Raji (cell line): Measurements from ENCODE around the gene HOXA5.

Experiments
- POLR2A ChIP-seq: IDR thresholded peaks from 2 replicates; pipeline ENCODE4 v1.6.1; 2011; ENCODE audit warnings: low read depth, low read length, control low read depth; ENCODE audit not compliant: insufficient read depth

HOXA5 gene

DNA sequence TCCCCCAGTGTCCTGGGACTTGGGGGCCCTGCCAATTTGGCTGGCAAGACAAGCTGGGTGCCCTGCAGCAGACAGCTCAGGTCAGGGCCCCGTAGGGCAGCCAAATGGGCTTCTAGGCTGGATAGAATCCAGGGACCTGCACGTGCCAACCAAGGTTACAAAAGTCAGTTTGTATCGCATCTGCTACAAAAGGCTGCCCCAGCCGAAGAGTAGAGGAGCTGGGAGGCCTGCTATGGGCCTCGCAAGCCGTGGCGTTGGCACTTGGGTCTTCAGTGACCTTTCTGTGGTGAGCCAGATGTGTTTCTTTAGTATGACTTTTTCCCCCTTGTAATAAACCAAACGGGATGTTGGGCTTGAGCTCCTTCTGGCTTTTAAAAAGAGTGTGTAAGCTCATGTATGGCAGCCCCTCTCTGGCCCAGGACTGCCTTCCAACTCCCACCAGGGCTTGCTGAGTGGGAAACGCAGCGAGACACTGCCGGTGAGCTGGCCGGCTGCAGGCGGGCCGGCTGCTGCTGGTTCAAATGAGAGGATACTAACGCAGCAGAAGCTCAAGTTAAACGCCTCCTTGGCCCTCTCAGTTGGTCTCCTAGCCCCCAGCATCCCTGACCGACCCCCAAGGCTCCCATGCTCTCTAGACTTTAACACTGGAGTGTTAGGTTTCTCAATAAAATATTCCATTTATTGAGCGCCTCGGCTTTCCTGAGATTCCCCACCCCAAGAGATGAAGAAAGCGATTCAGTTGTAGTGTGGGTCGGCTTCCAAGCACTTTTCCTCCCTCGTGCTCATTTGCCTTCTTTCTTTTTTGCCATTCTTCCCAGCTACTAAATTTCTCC lies 33.7 kb upstream of the HOXA5 start:
- no peak for TF ChIP-seq POLR2A

DNA sequence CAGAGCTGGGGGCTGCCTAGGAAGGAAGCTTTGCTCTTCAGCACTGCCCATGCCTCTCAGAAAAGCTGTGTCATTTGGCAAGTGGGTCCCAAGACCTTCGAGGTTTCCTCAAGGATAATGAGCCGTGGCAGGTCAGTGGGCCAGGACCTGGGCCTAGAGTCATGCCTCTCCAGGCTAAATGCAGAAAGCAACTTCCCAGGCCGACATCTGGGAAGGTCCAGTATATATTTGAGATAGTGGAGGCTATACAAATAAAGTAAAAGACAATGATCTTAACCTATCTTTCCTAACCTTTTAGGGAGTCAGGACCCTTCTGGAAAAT lies 33.0 kb upstream of the HOXA5 start:
- no peak for TF ChIP-seq POLR2A

DNA sequence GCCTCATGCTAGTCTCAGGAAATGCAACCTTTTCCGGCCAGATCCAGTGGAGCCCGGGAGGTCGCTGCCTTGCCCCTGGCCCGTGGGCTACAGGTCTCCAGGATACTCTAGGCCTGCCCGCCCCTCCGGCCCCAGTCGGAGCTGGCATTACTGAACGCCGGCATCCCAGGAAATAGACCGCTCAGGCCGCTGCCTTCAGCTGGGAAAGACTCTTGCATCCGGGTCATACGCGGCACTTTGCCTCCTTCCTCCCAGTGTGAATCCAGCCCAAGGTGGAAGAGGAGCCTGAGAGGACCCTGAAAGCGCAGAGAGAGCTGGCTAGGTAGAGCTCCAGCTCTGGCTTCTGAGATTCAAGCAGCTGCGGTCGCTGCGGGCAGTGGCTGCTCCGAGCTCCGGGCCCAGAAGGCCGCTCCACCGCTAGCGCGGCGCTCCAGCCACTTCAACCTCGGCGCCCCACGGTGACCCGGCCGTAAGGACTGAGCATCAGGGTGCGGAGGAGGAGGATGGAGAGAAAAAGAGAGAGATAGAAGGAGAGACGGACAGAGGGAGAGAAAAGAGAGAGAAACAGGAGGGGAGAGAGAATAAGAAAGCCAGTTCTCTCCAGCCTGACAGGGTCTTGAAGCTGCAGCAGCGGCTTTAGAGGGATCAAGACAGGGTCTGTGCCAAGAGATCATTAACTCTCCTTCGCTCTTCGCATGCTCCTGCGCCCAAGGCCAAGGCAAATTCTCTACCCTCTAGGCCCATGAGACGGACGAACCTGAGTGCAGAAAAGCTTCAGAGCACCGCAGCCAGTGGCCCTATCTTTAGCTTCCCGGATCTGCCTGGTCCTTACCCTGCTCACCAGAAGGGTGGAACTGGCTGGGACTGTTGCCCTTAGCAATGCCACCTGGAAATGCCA lies 32.4 kb upstream of the HOXA5 start:
- TF ChIP-seq POLR2A = no peak

DNA sequence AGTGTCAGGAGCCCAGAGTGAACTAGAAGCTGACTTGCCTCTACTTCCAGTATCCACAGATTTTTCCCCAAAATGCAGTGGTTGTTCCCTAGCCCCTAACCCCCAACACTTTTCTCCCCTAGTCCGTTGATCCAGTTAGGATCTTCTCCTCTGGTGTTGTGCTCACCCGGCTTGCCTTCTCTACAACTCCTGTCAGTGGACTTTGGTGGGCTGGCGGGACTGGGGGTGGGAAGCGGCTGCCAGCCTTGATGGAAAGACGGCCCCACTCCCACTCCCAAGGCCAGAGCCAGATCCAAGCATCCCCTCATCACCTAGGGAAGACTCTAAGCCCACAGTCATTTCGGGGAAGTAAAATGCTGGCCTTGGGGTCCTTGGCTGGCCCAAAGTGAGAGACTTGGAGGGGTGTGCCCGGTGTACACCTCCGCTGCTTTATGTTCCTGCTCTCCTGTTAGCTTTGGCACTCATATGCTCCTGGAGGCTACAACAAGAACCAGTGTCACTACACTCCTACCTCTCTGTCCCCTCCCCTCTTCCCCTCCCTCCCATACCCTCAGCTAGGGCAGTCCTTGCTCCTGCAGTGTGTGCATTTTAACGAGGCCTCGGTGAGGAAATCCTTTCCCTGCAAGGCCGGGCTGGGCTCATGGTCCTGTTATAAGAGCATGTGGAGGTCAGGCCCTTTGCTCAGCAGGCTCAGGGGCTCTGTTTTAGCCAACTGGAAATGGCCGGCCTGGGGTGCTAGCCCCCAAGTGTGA lies 31.6 kb upstream of the HOXA5 start:
- TF ChIP-seq POLR2A = no peak

DNA sequence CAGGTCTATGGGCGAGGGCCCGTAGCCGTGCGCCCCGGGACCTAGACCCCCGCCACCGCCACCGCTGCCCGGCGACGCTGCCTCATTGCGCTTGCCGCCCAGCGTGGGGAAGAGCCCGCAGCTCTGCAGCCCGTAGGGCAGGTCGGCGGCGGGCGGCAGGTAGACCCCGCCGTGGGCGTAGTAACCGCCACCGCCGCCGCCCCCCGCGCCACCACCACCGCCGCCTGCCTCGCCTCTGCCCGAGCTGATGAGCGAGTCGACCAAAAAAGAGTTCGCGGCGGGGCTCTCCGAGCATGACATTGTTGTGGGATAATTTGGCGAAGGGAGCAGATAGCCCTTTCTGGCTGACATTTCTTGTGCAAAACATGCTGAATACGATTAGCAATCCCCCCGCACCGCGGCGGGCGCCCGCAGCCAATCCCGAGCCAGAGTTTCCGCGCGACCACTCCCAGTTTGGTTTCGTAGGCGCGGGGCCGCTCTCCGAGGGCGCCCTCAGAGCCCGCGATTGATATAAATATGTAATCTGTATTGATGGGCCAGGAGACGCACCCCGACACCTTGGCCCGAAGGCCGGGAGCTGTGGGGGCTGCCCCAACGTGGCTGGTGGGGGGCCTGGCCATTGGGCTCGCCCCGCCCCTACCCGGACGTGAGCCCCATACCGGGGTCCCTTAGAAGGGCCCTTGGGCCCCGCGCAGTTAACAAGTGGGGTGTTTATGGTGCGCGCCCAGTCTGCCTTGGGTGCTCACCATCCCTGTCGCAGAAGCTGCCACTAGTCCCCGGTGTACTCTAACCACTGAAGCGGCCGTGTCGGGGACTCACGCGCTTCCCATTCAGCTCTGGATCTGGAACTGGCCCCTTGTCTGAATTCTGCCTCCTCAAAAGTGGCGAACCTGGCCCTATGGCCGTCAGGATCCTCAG lies 30.7 kb upstream of the HOXA5 start, which contains the start of gene HOXA10:
Gene HOXA10, minus strand, starts transcription at position 365 of the 918 bp plus-strand sequence. Its CDS starts 14 bp downstream, at position 351.
- no peak for TF ChIP-seq POLR2A

DNA sequence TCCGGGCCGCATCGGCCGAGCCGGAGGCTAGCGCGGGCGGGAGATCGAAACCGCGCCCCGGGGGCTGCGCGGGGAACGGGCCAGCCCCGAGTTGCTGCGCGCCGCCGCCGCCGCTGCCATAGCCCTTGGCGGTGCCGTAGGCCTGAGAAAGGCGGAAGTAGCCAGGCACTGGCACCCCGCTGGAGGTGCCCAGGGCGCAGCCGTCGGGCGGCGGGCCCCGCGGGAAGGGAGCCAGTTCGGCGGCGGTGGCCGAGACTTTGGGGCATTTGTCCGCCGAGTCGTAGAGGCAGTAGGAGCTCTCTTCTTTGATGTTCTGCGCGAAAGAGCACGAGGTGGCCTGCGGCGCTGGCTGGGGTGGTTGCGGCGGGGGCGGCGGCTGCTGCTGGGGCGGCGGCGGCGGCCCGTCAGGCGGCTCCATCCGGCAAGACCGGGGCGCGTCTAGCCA lies 30.1 kb upstream of the HOXA5 start:
- no peak for TF ChIP-seq POLR2A

DNA sequence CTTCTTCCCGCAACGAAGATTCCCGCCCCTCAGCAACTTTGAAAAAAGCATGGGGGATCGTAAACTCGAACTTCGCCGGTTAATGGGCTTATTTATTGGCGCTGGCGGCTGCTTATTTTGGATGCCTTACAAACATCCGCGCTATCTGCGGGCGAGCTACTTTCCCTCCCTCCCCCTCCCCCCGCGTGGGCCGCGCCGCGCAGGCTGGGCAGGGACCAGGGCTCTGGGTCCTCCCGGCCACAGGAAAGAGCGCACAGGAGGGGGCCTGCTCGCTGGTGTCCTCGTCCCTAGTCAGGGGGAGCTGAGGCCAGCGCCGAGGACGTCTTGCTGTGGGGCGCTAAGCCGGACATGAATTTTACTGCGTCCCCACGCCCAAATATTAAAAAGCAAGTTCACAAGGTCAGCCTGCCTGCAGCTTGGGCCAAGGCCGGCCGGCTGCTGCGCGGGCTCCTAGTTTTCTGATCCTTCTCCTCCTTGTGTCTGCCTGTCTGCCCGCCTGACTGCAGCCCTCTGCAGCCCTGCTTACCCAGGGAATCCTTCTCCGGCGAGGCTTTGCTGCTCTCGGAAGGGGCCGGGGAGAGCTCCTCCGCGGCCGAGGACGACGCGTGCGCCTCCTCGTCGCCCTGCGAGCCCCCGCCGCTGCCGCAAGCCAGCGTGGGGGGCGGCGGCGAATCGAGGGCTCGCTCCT lies 29.5 kb upstream of the HOXA5 start:
- TF ChIP-seq POLR2A = no peak

DNA sequence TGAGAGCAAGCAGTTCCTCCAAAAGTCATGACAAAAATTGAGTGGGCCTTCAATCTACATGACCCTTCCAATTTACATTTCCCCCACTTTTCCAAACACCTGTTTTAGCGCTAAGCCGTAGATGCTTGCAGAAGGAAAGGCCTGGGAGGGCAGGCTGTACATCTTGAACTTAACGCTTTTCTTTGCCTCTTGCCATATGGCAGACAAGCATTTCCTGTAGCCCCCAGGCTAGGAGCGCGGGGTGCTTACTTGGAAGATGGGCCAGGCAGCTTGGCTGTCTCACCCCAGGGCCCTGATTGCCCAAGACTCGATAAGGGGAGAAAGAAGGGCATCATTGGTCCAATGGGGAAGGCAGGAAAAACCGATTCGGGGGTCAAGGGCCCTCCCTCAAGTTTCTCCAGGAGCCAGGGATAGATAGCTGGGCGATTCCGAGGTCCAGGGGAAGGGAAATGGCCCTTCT lies 28.9 kb upstream of the HOXA5 start:
- no peak for TF ChIP-seq POLR2A

DNA sequence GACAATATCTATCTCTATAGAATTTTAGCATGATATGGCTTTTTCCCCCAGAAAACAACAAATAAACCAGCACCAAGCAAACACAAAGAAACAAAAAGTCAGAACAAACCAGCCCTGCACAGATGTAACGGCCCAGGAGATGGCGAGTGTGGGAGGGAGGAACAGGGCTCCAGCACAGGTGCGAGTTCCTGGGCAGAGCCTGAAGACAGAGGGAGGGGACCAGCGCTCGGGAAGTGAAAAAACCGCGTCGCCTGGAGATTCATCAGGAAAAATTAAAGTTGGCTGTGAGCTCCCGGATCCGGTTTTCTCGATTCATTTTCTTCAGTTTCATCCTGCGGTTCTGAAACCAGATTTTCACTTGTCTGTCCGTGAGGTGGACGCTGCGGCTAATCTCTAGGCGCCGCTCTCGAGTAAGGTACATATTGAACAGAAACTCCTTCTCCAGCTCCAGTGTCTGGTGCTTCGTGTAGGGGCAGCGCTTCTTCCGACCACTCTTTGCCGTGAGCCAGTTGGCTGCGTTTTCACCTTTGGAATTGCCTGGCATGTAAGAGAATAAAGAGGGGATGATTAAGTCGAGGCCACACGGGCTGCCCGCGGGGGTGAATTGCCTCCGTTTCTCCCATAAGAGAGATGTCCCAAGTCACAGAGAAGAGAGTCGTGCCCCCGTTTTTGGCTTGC lies 28.3 kb upstream of the HOXA5 start:
- no peak for TF ChIP-seq POLR2A

DNA sequence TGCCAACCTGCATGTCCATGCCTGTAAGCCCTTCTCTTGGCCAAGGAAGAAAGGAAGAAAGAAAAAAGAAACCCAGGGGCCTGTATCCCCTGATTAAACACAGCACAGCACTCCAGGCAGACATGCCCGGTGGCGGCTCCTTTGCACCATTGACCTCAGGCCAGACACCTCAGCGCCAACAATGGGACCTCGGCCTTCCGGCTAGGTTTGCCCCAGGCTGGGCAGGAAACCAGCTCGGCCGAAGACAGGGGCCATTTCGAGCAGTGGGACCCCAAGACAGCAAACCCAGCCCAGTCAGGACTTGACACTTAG lies 27.8 kb upstream of the HOXA5 start:
- no peak for TF ChIP-seq POLR2A

DNA sequence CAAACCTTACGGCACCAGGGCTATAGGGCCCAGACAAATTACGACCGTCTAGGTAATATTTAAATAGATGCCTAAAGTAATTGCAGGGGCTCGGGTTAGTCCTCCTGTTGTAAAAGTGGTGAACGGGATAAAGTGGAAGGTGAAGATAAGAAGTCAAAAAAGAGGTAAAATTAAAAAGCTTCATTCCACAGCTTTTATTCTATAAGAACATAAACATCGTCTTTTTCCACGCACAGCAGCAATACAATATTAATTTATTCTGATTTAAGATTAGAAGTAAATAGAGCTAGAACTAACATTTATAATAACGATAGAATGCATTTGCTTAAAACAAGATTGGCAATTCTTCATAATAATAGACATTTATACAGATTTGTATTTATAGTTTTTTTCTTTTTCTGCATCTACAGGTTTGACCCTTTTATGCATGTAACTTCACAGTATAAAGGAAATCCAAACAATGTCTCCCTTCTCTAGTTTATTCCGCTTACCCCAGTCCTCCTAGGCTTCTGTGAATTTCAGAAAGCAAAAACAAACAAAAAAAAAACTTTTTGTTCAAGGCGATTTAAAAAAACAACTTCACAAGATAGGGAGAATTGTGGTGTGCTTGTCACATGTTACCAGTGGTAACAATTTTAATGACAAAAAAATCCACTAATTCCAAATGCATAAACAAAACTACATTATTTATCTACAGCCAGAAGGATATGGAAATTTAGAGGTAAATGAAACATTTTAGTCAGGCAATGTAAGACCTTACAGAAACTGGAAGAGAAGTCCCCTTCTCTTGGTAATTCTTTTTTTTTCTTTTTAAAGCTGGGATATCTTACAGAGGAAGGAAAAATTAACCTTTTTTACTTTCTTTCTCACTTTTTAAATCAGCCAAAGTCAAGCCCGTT lies 27.2 kb upstream of the HOXA5 start:
- no peak for TF ChIP-seq POLR2A
